Suprapubic skin (tissue), 4 donors: ENCODE data around the gene CSNK2A2. TPM values are rescaled to one million over a fixed set of nuclear protein-coding genes. Genes with fewer than 3 reads are reported as not detected.

Experiments used
- DNase-seq, 2 donors: peaks; one replicate each; pipeline ENCODE4 v3.0.0-alpha.2; 2019; ENCODE audit warnings: low spot score in 2 of 2
- H3K27ac ChIP-seq: fragments of 200-600 bp; sonication (generic); one replicate; pipeline ENCODE4 v1.5.1; 2019
- H3K27me3 ChIP-seq: fragments of 200-600 bp; sonication (generic); one replicate; pipeline ENCODE4 v1.5.1; 2019
- H3K36me3 ChIP-seq: fragments of 200-600 bp; sonication (generic); one replicate; pipeline ENCODE4 v1.5.1; 2019
- H3K4me1 ChIP-seq: fragments of 200-600 bp; sonication (generic); one replicate; pipeline ENCODE4 v1.5.1; 2019
- H3K4me3 ChIP-seq: fragments of 200-600 bp; sonication (generic); one replicate; pipeline ENCODE4 v1.5.1; 2019; ENCODE audit warnings: mild to moderate bottlenecking
- H3K9me3 ChIP-seq: fragments of 200-600 bp; sonication (generic); one replicate; pipeline ENCODE4 v1.5.1; 2019
- CTCF ChIP-seq, 2 donors: fragments of 200-600 bp in 1 of 2; fragments of 450-650 bp in 1 of 2; sonication (generic) in 1 of 2; IDR thresholded peaks; one replicate each; pipeline ENCODE4 v1.5.1; 2016 to 2019; ENCODE audit warnings: antibody characterized with exemption in 2 of 2, mild to moderate bottlenecking in 1 of 2, moderate library complexity in 1 of 2
- EP300 ChIP-seq: sonication (generic); formaldehyde crosslinking; IDR thresholded peaks from one replicate; pipeline ENCODE4 v1.6.1; 2017; ENCODE audit warnings: antibody characterized with exemption
- POLR2A ChIP-seq, 2 donors: fragments of 450-650 bp; IDR thresholded peaks; one replicate each; pipeline ENCODE4 v1.6.1; 2017; ENCODE audit warnings: antibody characterized with exemption in 2 of 2, mild to moderate bottlenecking in 2 of 2, moderate library complexity in 2 of 2
- POLR2AphosphoS5 ChIP-seq, 3 donors: sonication (generic); formaldehyde crosslinking; IDR thresholded peaks; one replicate each; pipeline ENCODE4 v1.6.1; 2017; ENCODE audit warnings: antibody characterized with exemption in 3 of 3
- WGBS: methylation state at CpG from one replicate; pipeline ENCODE4 v1.1.5; 2018; 5-methylcytosine and 5-hydroxymethylcytosine counted together
- total RNA-seq, 4 donors: library from RNA; depleted of rRNA; stranded (reverse); fragments of >200 nt; gene quantifications; one replicate each; pipeline ENCODE4 v1.1.0, GENCODE V29; 2016

CSNK2A2 gene
- total RNA-seq = 100 to 1,000 TPM in 1 of 4 donors, 10 to 100 TPM in 3; 53.3 to 112 (median 70.0) TPM

DNA sequence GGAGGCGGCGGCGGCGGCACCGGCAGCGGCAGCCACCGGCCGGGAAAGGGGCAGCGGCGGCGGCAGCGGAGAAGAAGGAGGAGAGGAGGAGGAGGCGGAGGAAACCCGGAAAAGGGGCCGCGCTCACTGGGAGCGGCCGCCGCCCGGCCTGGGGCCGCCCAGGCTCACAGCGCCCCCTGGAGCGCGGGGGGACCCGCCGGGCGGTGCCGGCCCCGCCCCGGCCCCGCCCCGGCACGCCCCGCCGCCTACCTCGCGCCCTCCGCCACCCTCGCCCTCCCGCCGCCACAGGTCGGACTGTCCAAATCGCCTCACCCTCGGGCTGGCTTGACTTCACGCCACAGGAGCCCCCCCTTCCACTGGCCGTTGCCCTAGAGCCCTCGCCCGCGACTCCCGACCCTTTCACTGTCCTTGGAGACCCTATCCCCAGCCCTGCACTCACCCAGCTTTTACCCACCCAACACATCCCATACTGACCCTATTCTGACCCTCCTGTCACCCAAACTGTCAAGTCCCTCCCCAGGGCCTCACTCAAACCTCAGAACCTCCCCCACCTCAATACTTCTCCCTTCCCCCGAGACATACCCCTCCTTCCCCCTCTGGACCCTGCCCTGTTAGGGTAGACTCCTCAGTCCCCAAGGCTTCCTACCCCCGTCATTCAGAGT is at the start of gene CSNK2A2:
TSS of gene CSNK2A2 (minus strand) at position 85 of the 662 bp plus-strand sequence. CDS start 370 bp downstream, outside the sequence.
- Histone ChIP-seq H3K27me3 (no peaks in the 10 kb centered on the region), H3K4me3 (peak within 1 kb of the TSS; percentile 80), H3K4me1 (peaks cover 21% of the 10 kb centered on the region), H3K9me3 (no peaks in the 10 kb centered on the region), H3K36me3 (peaks cover 18% of the 10 kb centered on the region), H3K27ac (peak within 1 kb of the TSS; percentile 30)
- 7% methylated on average over 19 of the region's 52 CpGs for WGBS
- TF ChIP-seq CTCF (IDR thresholded peaks at IDR 0.05) (peak in 1 of 2 donors; percentile 30), POLR2A (IDR thresholded peaks at IDR 0.05) (no peak)
- peak in 1 of 2 donors; percentile 69 for DNase-seq

- 61% methylated on average over 8 of the region's 8 CpGs for WGBS
- H3K27ac ChIP-seq = no peak overlapping the region
- no peak for DNase-seq
These were observed 45.7 kb upstream of the CSNK2A2 start for GRCh38 chr16:58243528-58244004.

GRCh38 chr16:58236831-58237230 is 38.9 kb upstream of the CSNK2A2 start:
- H3K9me3 ChIP-seq = no peaks in the 10 kb centered on the region
- DNase-seq = no peak
- H3K27me3 ChIP-seq = no peaks in the 10 kb centered on the region
- H3K27ac ChIP-seq = no peak overlapping the region
- H3K4me3 ChIP-seq = no peak overlapping the region
- no peaks in the 10 kb centered on the region for H3K36me3 ChIP-seq
- 23% methylated on average over 5 of the region's 5 CpGs for WGBS
- TF ChIP-seq CTCF (IDR thresholded peaks at IDR 0.05) (no peak), EP300 (no peak), POLR2AphosphoS5 (IDR thresholded peaks at IDR 0.05) (no peak), POLR2A (IDR thresholded peaks at IDR 0.05) (no peak)
- H3K4me1 ChIP-seq = no peaks in the 10 kb centered on the region

More at GRCh38 chr16:58243528-58244004, 45.7 kb upstream of the CSNK2A2 start:
- Histone ChIP-seq H3K4me1 (no peaks in the 10 kb centered on the region), H3K4me3 (no peak overlapping the region), H3K27me3 (peaks cover 6% of the 10 kb centered on the region), H3K9me3 (no peaks in the 10 kb centered on the region), H3K36me3 (no peaks in the 10 kb centered on the region)
- TF ChIP-seq POLR2A (IDR thresholded peaks at IDR 0.05) = no peak
- TF ChIP-seq CTCF (IDR thresholded peaks at IDR 0.05) = no peak

- WGBS = 2% methylated on average over 13 of the region's 13 CpGs
- TF ChIP-seq POLR2A (IDR thresholded peaks at IDR 0.05) (no peak), POLR2AphosphoS5 (IDR thresholded peaks at IDR 0.05) (no peak), CTCF (IDR thresholded peaks at IDR 0.05) (no peak), EP300 (no peak)
- H3K4me3 ChIP-seq = peak overlapping the region; percentile 42
- H3K27ac ChIP-seq = no peak overlapping the region
- no peaks in the 10 kb centered on the region for H3K9me3 ChIP-seq
- H3K36me3 ChIP-seq = no peaks in the 10 kb centered on the region
- peak in 1 of 2 donors; percentile 65 for DNase-seq
- H3K27me3 ChIP-seq = no peaks in the 10 kb centered on the region
- H3K4me1 ChIP-seq = no peaks in the 10 kb centered on the region
These were observed 38.4 kb upstream of the CSNK2A2 start for GRCh38 chr16:58236231-58236690.

DNA sequence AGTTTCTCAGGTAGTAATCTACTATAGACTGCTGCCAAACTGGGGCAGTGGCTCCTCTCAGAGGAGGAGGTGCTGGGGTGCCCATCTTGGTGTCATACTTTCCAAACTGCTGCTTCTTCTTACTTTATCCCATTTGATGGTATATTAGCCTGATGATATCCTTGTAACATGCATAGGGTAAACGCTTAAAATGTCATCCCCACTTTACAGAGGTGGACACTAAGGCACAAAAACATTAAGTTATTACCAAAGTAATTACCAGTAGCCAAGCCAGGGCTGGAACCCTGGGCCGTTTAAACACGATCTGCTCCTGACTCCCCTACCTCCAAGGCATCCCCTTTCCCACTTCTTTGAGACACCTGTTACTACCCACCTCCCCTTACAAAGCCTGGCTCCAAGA is 37.8 kb upstream of the CSNK2A2 start:
- Histone ChIP-seq H3K36me3 (no peaks in the 10 kb centered on the region), H3K27me3 (no peaks in the 10 kb centered on the region), H3K4me1 (no peaks in the 10 kb centered on the region), H3K27ac (no peak overlapping the region), H3K4me3 (no peak overlapping the region), H3K9me3 (no peaks in the 10 kb centered on the region)
- TF ChIP-seq CTCF (IDR thresholded peaks at IDR 0.05) (no peak), POLR2A (IDR thresholded peaks at IDR 0.05) (no peak), EP300 (no peak), POLR2AphosphoS5 (IDR thresholded peaks at IDR 0.05) (no peak)
- DNase-seq = no peak
- WGBS = 47% methylated on average over 3 of the region's 3 CpGs
